ENCODE results near the gene CEP192. TPM values are rescaled to one million over a fixed set of nuclear protein-coding genes. Genes with fewer than 3 reads are reported as not detected.
"Not testable (repeated sequence)": the region's sequence is repeated elsewhere in the genome, so short reads cannot be mapped to it uniquely, and the experiment has no call there.

The CEP192 gene
- total and polyA plus RNA-seq, 9 donors, result 18.0 to 48.6 (median 33.7) TPM

- H3K27ac ChIP-seq, result no peak overlapping the region
- H3K4me3 ChIP-seq, result no peak overlapping the region
- no peak for DNase-seq
- TF ChIP-seq CTCF (IDR thresholded peaks at IDR 0.05), result no peak
- no peak for TF ChIP-seq EP300 (IDR thresholded peaks at IDR 0.05)
- TF ChIP-seq POLR2A (IDR thresholded peaks at IDR 0.05), result no peak
- H3K4me1 ChIP-seq (ENCODE audit: insufficient read depth), result no peaks in the 10 kb centered on the region
- intact Hi-C loops (cut with DNase I), result no loop called here
- no peaks in the 10 kb centered on the region for H3K9me3 ChIP-seq
- 94 to 98% (median 97%) methylated on average over 4 of the region's 4 CpGs for WGBS, 3 donors
- no peaks in the 10 kb centered on the region for H3K36me3 ChIP-seq
- H3K27me3 ChIP-seq, result no peaks in the 10 kb centered on the region
Measured at GRCh38 chr18:13086906-13087305, 95.7 kb downstream of the CEP192 start.

- DNase-seq, result no peak
- 90 to 97% (median 97%) methylated on average over 12 of the region's 12 CpGs for WGBS, 3 donors
- Histone ChIP-seq H3K27me3 (no peaks in the 10 kb centered on the region), H3K4me1 (ENCODE audit: insufficient read depth) (no peaks in the 10 kb centered on the region), H3K27ac (no peak overlapping the region), H3K4me3 (no peak overlapping the region), H3K9me3 (no peaks in the 10 kb centered on the region), H3K36me3 (no peaks in the 10 kb centered on the region)
- no peak for TF ChIP-seq POLR2A (IDR thresholded peaks at IDR 0.05)
- TF ChIP-seq EP300 (IDR thresholded peaks at IDR 0.05), result no peak
- no peak for TF ChIP-seq CTCF (IDR thresholded peaks at IDR 0.05)
- intact Hi-C loops (cut with DNase I), result no loop called here
Measured at GRCh38 chr18:13095466-13095865, 104.3 kb downstream of the CEP192 start.

GRCh38 chr18:13096232-13096631 is 105.1 kb downstream of the CEP192 start:
- no peak overlapping the region for H3K4me3 ChIP-seq

GRCh38 chr18:13096719-13097118 is 105.6 kb downstream of the CEP192 start:
- no peaks in the 10 kb centered on the region for H3K36me3 ChIP-seq
- H3K9me3 ChIP-seq, result no peaks in the 10 kb centered on the region
- H3K4me3 ChIP-seq, result no peak overlapping the region
- H3K27ac ChIP-seq, result no peak overlapping the region
- no peak for DNase-seq
- H3K4me1 ChIP-seq (ENCODE audit: insufficient read depth), result no peaks in the 10 kb centered on the region
- TF ChIP-seq CTCF (IDR thresholded peaks at IDR 0.05), result no peak
- TF ChIP-seq POLR2A (IDR thresholded peaks at IDR 0.05), result no peak
- no peak for TF ChIP-seq EP300 (IDR thresholded peaks at IDR 0.05)
- intact Hi-C loops (cut with DNase I), result no loop called here
- no peaks in the 10 kb centered on the region for H3K27me3 ChIP-seq
- 77 to 90% (median 80%) methylated on average over 3 of the region's 3 CpGs for WGBS, 3 donors

More at GRCh38 chr18:13096232-13096631, 105.1 kb downstream of the CEP192 start:
- intact Hi-C loops (cut with DNase I), result no loop called here
- Histone ChIP-seq H3K27ac (no peak overlapping the region), H3K36me3 (no peaks in the 10 kb centered on the region), H3K4me1 (ENCODE audit: insufficient read depth) (no peaks in the 10 kb centered on the region), H3K27me3 (no peaks in the 10 kb centered on the region), H3K9me3 (no peaks in the 10 kb centered on the region)
- WGBS, 3 donors, result 97 to 98% (median 97%) methylated on average over 9 of the region's 9 CpGs
- DNase-seq, result no peak
- TF ChIP-seq CTCF (IDR thresholded peaks at IDR 0.05) (no peak), EP300 (IDR thresholded peaks at IDR 0.05) (no peak), POLR2A (IDR thresholded peaks at IDR 0.05) (no peak)

GRCh38 chr18:13098104-13098503 is 106.9 kb downstream of the CEP192 start:
- WGBS, 3 donors, result 96 to 99% (median 98%) methylated on average over 14 to 26 of the region's 26 CpGs
- H3K27ac ChIP-seq; H3K4me1 ChIP-seq (ENCODE audit: insufficient read depth); H3K4me3 ChIP-seq; H3K27me3 ChIP-seq; DNase-seq; H3K36me3 ChIP-seq; intact Hi-C loops (cut with DNase I); H3K9me3 ChIP-seq: not testable (repeated sequence)
